Measurements from ENCODE around the gene OR2A14. TPM values are rescaled to one million over a fixed set of nuclear protein-coding genes. Genes with fewer than 3 reads are reported as not detected.
"Not testable (repeated sequence)": the region's sequence is repeated elsewhere in the genome, so short reads cannot be mapped to it uniquely, and the experiment has no call there.

Gene OR2A14
- total and polyA plus RNA-seq, 2 experiments from 2014 or later = not detected

GRCh38 chr7:144164784-144165183 is 41.8 kb downstream of the OR2A14 start:
- Histone ChIP-seq H3K27ac (ENCODE audit: low read depth) (no peak overlapping the region), H3K4me3 (no peak overlapping the region), H3K27me3 (ENCODE audit: insufficient read depth) (no peaks in the 10 kb centered on the region), H3F3A (replicated peaks; ENCODE audit: low read depth) (no peaks in the 10 kb centered on the region), H3K79me2 (replicated peaks; ENCODE audit: insufficient read depth) (no peaks in the 10 kb centered on the region), H3K9me2 (ENCODE audit: insufficient read depth) (0 out of 2 replicates have a peak, but pooled peaks cover 4% of the 10 kb centered on the region), H3K36me3 (ENCODE audit: insufficient read depth) (no peaks in the 10 kb centered on the region; the same call in 1 of the 2 replicates), H4K20me1 (replicated peaks; ENCODE audit: insufficient read depth) (no peaks in the 10 kb centered on the region), H2AFZ (no peak overlapping the region), H3K4me1 (ENCODE audit: insufficient read depth) (no peaks in the 10 kb centered on the region), H3K4me2 (no peak overlapping the region)
- ATAC-seq = no peak
- H3K4me3 Mint-ChIP-seq = no peak overlapping the region
- no peaks in the 10 kb centered on the region for H3K36me3 Mint-ChIP-seq (ENCODE audit: low read depth)
- H3K27me3 Mint-ChIP-seq (ENCODE audit: insufficient read depth, low read depth, poor library complexity) = peaks cover 3% of the 10 kb centered on the region
- H3K9me3 Mint-ChIP-seq = peaks cover 3% of the 10 kb centered on the region; the same call in 2 of the 3 replicates
- no peaks in the 10 kb centered on the region for H3K4me1 Mint-ChIP-seq
- TF ChIP-seq JUNB (IDR thresholded peaks at IDR 0.05; ENCODE audit: unreplicated experiment) = no peak
- no peak for TF ChIP-seq NANOG (IDR thresholded peaks at IDR 0.05; ENCODE audit: borderline replicate concordance)
- TF ChIP-seq ETS1 (IDR thresholded peaks at IDR 0.05) = no peak
- TF ChIP-seq STAT1 (IDR thresholded peaks at IDR 0.05; ENCODE audit: unreplicated experiment) = no peak
- TF ChIP-seq CTCF (conservative IDR thresholded peaks at IDR 0.05; ENCODE audit: low read depth in 2 of 2) = no peak
- no peak for TF ChIP-seq EZH2phosphoT487 (IDR thresholded peaks at IDR 0.05; ENCODE audit: unreplicated experiment)
- TF ChIP-seq ZNF331 (CRISPR knock-in tag; IDR thresholded peaks at IDR 0.05; ENCODE audit: low read depth) = no peak
- no peak for TF ChIP-seq POLR2AphosphoS5 (IDR thresholded peaks at IDR 0.05; ENCODE audit: low read depth)
- no peak for TF ChIP-seq EZH2 (IDR thresholded peaks at IDR 0.05; ENCODE audit: low read depth, unreplicated experiment)
- no peak for TF ChIP-seq CREB1 (CRISPR knock-in tag; IDR thresholded peaks at IDR 0.05; ENCODE audit: low read depth)
- no peak overlapping the region for H3K27ac Mint-ChIP-seq
- no peak for DNase-seq (ENCODE audit: low spot score)

GRCh38 chr7:144171594-144172350 is 48.8 kb downstream of the OR2A14 start:
- not testable (repeated sequence) for H3K4me1 Mint-ChIP-seq; H3K4me1 ChIP-seq (ENCODE audit: insufficient read depth); H3K27ac ChIP-seq (ENCODE audit: low read depth); H3K27me3 ChIP-seq (ENCODE audit: insufficient read depth); H2AFZ ChIP-seq; H3K9me2 ChIP-seq (ENCODE audit: insufficient read depth); H3K4me2 ChIP-seq; H3K4me3 Mint-ChIP-seq; H3K27me3 Mint-ChIP-seq (ENCODE audit: insufficient read depth, low read depth, poor library complexity); DNase-seq (ENCODE audit: low spot score); H3K27ac Mint-ChIP-seq; ATAC-seq; H4K20me1 ChIP-seq (replicated peaks; ENCODE audit: insufficient read depth); H3K4me3 ChIP-seq; H3F3A ChIP-seq (replicated peaks; ENCODE audit: low read depth); H3K79me2 ChIP-seq (replicated peaks; ENCODE audit: insufficient read depth); H3K36me3 ChIP-seq (ENCODE audit: insufficient read depth)
- Mint-ChIP-seq H3K9me3 (peaks cover 11% of the 10 kb centered on the region; the same call in 2 of the 3 replicates), H3K36me3 (ENCODE audit: low read depth) (peaks cover 12% of the 10 kb centered on the region)
